Pancreas (tissue), 10 donors: ENCODE data around the gene MAGEH1. TPM values are rescaled to one million over a fixed set of nuclear protein-coding genes. Genes with fewer than 3 reads are reported as not detected.

Source experiments
- ATAC-seq, 4 donors: fragments of 200-7000 bp; cut with Tn5 transposase; one replicate each; pipeline versions ENCODE4 v1.8.0 to v1.9.1; 2020; ENCODE audit warnings: mild to moderate bottlenecking in 4 of 4, moderate library complexity in 4 of 4
- DNase-seq, 6 donors: peaks; one replicate each; pipeline ENCODE4 v3.0.0-alpha.2; 2020
- FAIRE-seq: peaks from 2 replicates; lab custom pipeline; 2012; peaks lifted over from hg19 to GRCh38; lab: Jason Lieb, UNC
- H3K27ac ChIP-seq, 4 donors: fragments of 200-600 bp; sonication (generic); 1 replicate in 3 of 4; 2 replicates in 1 of 4; pipeline versions ENCODE4 v1.5.0 to v1.8.0; 2020
- H3K27me3 ChIP-seq, 4 donors: fragments of 200-600 bp; one replicate each; pipeline ENCODE4 v1.8.0; 2021
- H3K36me3 ChIP-seq, 3 donors: fragments of 200-600 bp; sonication (generic) in 1 of 3; one replicate each; pipeline versions ENCODE4 v1.5.0 to v1.8.0; 2020 to 2021
- H3K4me1 ChIP-seq, 3 donors: fragments of 200-600 bp; one replicate each; pipeline ENCODE4 v1.8.0; 2021
- H3K4me3 ChIP-seq, 4 donors: fragments of 200-600 bp; sonication (generic) in 2 of 4; one replicate each; pipeline versions ENCODE4 v1.5.0 to v1.8.0; 2020 to 2021
- H3K9me3 ChIP-seq, 4 donors: fragments of 200-600 bp; one replicate each; pipeline ENCODE4 v1.8.0; 2021
- WGBS, 2 donors: extraction: QIAGEN DNeasy Blood & Tissue Kit; methylation state at CpG; one replicate each; pipeline ENCODE4 v1.1.7; 2013; 5-methylcytosine and 5-hydroxymethylcytosine counted together
- intact Hi-C, 3 donors: fragments of 100-400 bp; cut with DNase I; formaldehyde crosslinking; loops; one replicate each; pipeline versions ENCODE4 v1.11.1 to v1.14.2; 2022
- polyA plus RNA-seq, 2 donors: library from polyadenylated mRNA; stranded (reverse); fragments of 200-250 nt; gene quantifications; one replicate each; pipeline ENCODE4 v1.2.3, GENCODE V29; 2013
- total RNA-seq, 6 donors: library from RNA; stranded (reverse); fragmentation: NEBNext Ultra II Directional in 4 of 6; extraction: Animal tissue kit (Norgen Biotek cat#: 25700) in 4 of 6; gene quantifications; one replicate each; pipeline versions ENCODE4 v1.2.1 to v1.2.4, GENCODE V29; 2021 to 2023
- TF ChIP-seq, protein P1 (sequence below), 4 donors: fragments of 200-600 bp; sonication (generic) in 3 of 4; IDR thresholded peaks; one replicate each; pipeline versions ENCODE4 v1.5.0 to v1.8.0; 2021; ENCODE audit warnings: antibody characterized with exemption in 4 of 4
- donor health status: healthy with polysubstance abuse.
- donor health status: DM: no; HTN: no; CAD: no; lungs with moderate emphysema.
- donor health status: DM: no; HTN: no; CAD: no.
- donor health status: control.
- donor health status: control.
- donor health status: Bipolar disorder and iron deficiency.
- donor health status: DM: yes; HTN: yes; CAD: no.
- donor health status: DM: no; HTN: no; CAD: no.
- donor health status: DM: no; HTN: no; CAD: no.
- donor health status: DM: yes; HTN: yes; CAD: no.

MAGEH1 gene
- total and polyA plus RNA-seq, 8 donors: 7.1 to 46.5 (median 11.3) TPM

DNA sequence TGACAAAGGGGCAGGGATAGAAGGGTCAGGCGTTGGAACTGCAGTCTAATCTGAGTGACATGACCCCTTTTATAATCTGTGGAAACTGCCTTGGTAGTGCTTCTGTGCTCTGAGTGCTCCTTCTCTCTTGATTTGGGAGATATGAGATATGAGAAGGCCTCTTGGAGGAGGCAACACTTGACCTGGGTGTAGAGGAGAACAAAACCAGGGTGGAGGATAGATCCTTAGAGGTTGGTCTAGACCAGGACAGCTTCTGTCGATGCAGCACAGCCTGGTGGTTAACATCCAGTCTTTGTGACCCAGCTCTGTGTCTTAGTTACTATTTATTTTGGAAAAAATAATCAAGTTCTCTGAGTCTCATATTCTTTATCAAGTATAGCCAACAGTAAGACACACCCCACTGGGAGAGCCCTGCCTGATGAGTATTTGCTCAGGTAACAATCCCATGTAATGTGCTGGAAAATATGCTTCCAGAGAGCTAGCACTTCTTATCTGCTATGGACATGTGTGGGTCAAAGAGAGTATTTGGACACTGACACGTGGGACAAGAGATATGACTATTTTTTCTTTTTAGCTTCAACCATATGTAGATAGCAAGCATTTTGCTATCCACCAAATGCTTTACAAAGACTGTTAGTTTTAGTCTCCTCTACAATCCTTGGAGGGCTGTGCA, 28.6 kb downstream of the MAGEH1 start:
- intact Hi-C loops: no loop called here
- WGBS, 2 donors: 57 to 59% methylated on average over 3 of the region's 3 CpGs
- DNase-seq: no peak
- Histone ChIP-seq H3K4me1 (no peaks in the 10 kb centered on the region), H3K27me3 (no peaks in the 10 kb centered on the region), H3K4me3 (no peak overlapping the region), H3K36me3 (no peaks in the 10 kb centered on the region), H3K27ac (no peak overlapping the region), H3K9me3 (no peaks in the 10 kb centered on the region)
- no peak for ATAC-seq
- TF ChIP-seq, protein P1, sequence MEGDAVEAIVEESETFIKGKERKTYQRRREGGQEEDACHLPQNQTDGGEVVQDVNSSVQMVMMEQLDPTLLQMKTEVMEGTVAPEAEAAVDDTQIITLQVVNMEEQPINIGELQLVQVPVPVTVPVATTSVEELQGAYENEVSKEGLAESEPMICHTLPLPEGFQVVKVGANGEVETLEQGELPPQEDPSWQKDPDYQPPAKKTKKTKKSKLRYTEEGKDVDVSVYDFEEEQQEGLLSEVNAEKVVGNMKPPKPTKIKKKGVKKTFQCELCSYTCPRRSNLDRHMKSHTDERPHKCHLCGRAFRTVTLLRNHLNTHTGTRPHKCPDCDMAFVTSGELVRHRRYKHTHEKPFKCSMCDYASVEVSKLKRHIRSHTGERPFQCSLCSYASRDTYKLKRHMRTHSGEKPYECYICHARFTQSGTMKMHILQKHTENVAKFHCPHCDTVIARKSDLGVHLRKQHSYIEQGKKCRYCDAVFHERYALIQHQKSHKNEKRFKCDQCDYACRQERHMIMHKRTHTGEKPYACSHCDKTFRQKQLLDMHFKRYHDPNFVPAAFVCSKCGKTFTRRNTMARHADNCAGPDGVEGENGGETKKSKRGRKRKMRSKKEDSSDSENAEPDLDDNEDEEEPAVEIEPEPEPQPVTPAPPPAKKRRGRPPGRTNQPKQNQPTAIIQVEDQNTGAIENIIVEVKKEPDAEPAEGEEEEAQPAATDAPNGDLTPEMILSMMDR (IDR thresholded peaks at IDR 0.05): no peak
- no peak for FAIRE-seq

DNA sequence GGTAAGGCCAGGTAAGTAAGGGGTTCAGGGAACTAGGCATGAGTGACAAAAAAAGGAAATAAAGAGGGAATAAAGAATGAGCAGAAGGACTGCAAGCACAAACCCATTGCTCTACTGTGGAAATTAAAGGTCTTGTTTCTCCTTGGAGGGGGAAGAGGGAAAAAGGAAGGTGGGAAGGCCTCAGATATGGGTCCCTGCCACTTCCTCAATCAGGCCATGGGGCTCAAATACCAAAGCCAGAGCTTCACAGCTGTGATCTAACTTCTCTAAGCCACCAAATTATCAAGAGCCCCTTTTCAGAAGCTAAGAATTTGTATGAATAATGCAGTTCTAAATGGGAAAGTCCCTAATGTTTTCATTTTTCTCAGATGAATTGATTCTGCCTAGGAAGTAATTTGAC, 33.0 kb downstream of the MAGEH1 start:
- Histone ChIP-seq H3K4me1 (no peaks in the 10 kb centered on the region), H3K36me3 (no peaks in the 10 kb centered on the region), H3K27ac (no peak overlapping the region), H3K4me3 (no peak overlapping the region), H3K9me3 (no peaks in the 10 kb centered on the region), H3K27me3 (peaks cover 0 to 5% (median 0%) of the 10 kb centered on the region in 4 donors)
- no peak for DNase-seq
- TF ChIP-seq, protein P1 (IDR thresholded peaks at IDR 0.05): no peak
- ATAC-seq: no peak
- intact Hi-C loops: no loop called here
- FAIRE-seq: no peak

DNA sequence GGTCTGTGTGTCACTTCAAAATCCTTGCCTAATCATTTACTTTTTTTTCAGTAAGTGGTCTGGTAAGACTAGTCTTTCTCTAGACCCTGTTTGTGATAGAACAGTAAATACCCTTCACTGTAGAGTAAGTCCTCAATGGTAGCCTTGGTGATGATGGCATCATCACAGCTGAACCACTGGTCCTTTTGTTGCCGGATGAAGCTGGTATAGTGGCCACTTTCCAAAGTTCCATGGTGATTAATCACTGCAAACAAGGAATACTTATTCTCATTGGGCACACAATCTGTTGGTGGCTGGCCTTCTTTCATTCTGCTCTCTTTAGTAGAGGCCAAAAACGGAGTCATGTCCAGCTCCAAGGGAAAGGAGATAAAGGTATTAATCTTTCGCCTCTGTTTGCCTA, 34.8 kb downstream of the MAGEH1 start:
- H3K27me3 ChIP-seq: peaks cover 0 to 5% (median 0%) of the 10 kb centered on the region in 4 donors
- H3K4me3 ChIP-seq: no peak overlapping the region
- FAIRE-seq (no peak), DNase-seq (no peak), ATAC-seq (no peak)
- H3K36me3 ChIP-seq: no peaks in the 10 kb centered on the region
- H3K9me3 ChIP-seq: no peaks in the 10 kb centered on the region
- H3K27ac ChIP-seq: no peak overlapping the region
- intact Hi-C loops: no loop called here
- no peaks in the 10 kb centered on the region for H3K4me1 ChIP-seq
- 25 to 44% methylated on average over 3 of the region's 3 CpGs for WGBS, 2 donors
- TF ChIP-seq, protein P1 (IDR thresholded peaks at IDR 0.05): no peak

DNA sequence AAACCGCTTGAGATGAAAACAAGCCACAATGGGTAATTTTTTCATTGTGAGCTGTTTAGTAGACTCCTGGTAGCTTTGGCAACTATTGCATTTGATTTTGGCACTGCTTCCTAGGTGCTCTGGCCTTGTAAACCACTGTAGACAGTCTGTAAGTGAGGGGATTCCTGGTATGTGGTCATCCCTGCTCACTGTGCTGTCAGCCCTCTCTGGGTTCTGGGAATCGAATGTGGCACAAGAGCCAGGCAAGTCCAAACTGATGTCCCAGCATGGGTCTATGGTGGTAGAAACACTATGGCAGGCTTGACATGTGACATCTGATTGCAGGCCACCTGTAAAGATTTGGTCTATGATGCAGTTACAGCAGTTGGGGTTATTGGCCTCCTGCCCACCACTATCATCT, 35.2 kb downstream of the MAGEH1 start:
- H3K27me3 ChIP-seq: peaks cover 0 to 5% (median 0%) of the 10 kb centered on the region in 4 donors
- H3K27ac ChIP-seq: no peak overlapping the region
- H3K36me3 ChIP-seq: no peaks in the 10 kb centered on the region
- ATAC-seq: no peak
- no peak overlapping the region for H3K4me3 ChIP-seq
- DNase-seq: no peak
- H3K9me3 ChIP-seq: no peaks in the 10 kb centered on the region
- no peak for FAIRE-seq
- no peaks in the 10 kb centered on the region for H3K4me1 ChIP-seq
- TF ChIP-seq, protein P1 (IDR thresholded peaks at IDR 0.05): no peak
- intact Hi-C loops: no loop called here
- 65 to 67% methylated on average over 2 of the region's 2 CpGs for WGBS, 2 donors

DNA sequence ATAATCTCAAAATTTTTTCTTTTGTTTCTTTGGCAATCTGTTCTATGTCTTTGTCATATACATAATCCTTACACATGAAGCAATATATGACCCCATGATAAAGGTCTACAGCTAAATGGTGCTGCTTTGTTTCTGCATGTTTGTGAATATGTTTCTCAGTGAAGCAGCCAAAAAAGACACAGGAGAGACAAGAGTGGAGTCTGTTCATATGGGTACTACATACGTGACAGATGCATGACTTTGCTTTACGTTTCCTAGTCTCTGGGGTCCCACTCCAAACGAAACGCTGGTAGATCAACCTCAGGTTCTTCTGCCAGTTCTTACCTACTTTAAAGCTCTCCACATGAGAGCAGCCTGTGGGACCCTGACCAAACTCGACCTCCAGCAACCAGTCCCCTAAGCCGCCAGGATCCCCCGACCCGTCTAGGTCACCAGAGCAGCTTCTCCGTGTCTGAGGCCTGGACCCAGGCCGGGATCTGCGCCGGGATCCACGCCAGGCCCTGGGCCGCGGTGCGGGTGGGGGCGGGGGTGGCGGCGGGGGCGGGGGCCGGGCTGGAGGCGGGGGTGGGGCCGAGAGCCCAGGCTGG, 36.2 kb downstream of the MAGEH1 start:
- no peak for ATAC-seq

More for the DNA sequence above, 36.2 kb downstream of the MAGEH1 start:
- Histone ChIP-seq H3K4me1 (no peaks in the 10 kb centered on the region), H3K36me3 (no peaks in the 10 kb centered on the region), H3K27me3 (peaks cover 0 to 5% (median 0%) of the 10 kb centered on the region in 4 donors), H3K4me3 (peak overlapping the region; percentile 23 to 56 (median 46)), H3K27ac (peak overlapping the region in 1 of 4 donors; percentile 87), H3K9me3 (no peaks in the 10 kb centered on the region)
- WGBS, 2 donors: 5 to 32% methylated on average over 23 of the region's 23 CpGs
- intact Hi-C loops: no loop called here
- TF ChIP-seq, protein P1 (IDR thresholded peaks at IDR 0.05): no peak
- DNase-seq (no peak), FAIRE-seq (no peak)
